Measurements from ENCODE around the gene C2. TPM values are rescaled to one million over a fixed set of nuclear protein-coding genes. Genes with fewer than 3 reads are reported as not detected.
"Not testable (repeated sequence)": the region's sequence is repeated elsewhere in the genome, so short reads cannot be mapped to it uniquely, and the experiment has no call there.

Gene C2
- total RNA-seq, 1 donor from 2014 or later = 8.4 TPM

DNA sequence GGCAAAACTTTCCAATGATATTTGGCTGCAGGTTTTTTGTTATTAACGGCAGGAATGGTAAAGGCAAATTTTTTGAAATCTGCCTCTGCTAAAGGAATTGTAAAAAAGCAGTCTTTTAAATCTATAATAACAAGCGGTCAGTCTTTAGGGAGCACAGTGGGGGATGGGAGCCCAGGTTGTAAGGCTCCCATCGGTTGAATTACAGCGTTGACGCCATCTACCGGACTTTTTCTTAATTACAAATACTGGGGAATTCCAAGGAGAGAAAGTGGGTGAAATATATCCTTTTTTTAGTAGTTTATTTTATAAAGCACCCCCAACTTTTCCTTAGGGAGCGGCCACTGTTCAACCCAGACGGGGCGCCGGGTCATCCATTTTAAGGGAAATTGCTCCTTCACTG is 61.8 kb downstream of the C2 start:
- H3K9me3 ChIP-seq (ENCODE audit: control insufficient read depth in 3 of 3, low read length in 3 of 3); H3K9ac ChIP-seq (ENCODE audit: low read depth in 1 of 3, low read length in 3 of 3); H3K36me3 ChIP-seq (ENCODE audit: control insufficient read depth in 3 of 3, insufficient read depth in 3 of 3, low read length in 3 of 3); H3K4me3 ChIP-seq (ENCODE audit: low read length in 3 of 3); H3K27me3 ChIP-seq (ENCODE audit: control insufficient read depth in 3 of 3, insufficient read depth in 3 of 3, low read length in 3 of 3); H3K27ac ChIP-seq (ENCODE audit: low read depth, low read length); H3K4me1 ChIP-seq (ENCODE audit: control insufficient read depth in 3 of 3, insufficient read depth in 3 of 3, low read length in 3 of 3): not testable (repeated sequence)

DNA sequence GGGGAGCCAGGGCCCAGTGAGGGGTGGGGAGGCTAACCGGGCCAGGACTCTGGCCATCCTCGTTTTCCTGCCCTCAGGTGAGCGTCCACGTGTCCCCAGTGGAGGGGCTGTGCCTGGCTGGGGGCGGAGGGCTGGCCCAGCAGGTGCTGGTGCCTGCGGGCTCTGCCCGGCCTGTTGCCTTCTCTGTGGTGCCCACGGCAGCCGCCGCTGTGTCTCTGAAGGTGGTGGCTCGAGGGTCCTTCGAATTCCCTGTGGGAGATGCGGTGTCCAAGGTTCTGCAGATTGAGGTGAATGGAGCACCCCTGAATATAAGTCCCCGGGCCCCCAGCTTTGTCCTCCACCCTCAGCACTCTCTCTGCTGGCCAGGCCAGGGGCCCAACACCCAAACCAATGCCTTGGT is 66.9 kb downstream of the C2 start:
- H3K27ac ChIP-seq (ENCODE audit: low read depth, low read length); H3K27me3 ChIP-seq (ENCODE audit: control insufficient read depth in 3 of 3, insufficient read depth in 3 of 3, low read length in 3 of 3); H3K4me3 ChIP-seq (ENCODE audit: low read length in 3 of 3); H3K9ac ChIP-seq (ENCODE audit: low read depth in 1 of 3, low read length in 3 of 3); H3K4me1 ChIP-seq (ENCODE audit: control insufficient read depth in 3 of 3, insufficient read depth in 3 of 3, low read length in 3 of 3); H3K9me3 ChIP-seq (ENCODE audit: control insufficient read depth in 3 of 3, low read length in 3 of 3); H3K36me3 ChIP-seq (ENCODE audit: control insufficient read depth in 3 of 3, insufficient read depth in 3 of 3, low read length in 3 of 3): not testable (repeated sequence)

Small RNAs within 50 kb of the gene (small RNA-seq; reads per million reads assigned to genes)
- not detected for gene AL645922.1

Other genes starting within 250 kb of the C2 start
- not detected for gene LY6G5C, start 246.7 kb upstream of the C2 start, total RNA-seq
- gene ABHD16A, start 224.4 kb upstream of the C2 start, total RNA-seq = 50.1 TPM
- gene LY6G6F, start 220.9 kb upstream of the C2 start, total RNA-seq = not detected
- not detected for gene LY6G6D, start 212.4 kb upstream of the C2 start, total RNA-seq
- not detected for gene LY6G6C, start 206.0 kb upstream of the C2 start, total RNA-seq
- 0.52 TPM for gene MPIG6B, start 204.3 kb upstream of the C2 start, total RNA-seq
- gene DDAH2, start 198.4 kb upstream of the C2 start, total RNA-seq = 73.1 TPM
- 152 TPM for gene CLIC1, start 191.2 kb upstream of the C2 start, total RNA-seq
- 3.1 TPM for gene MSH5, start 187.7 kb upstream of the C2 start, total RNA-seq
- gene SAPCD1, start 165.1 kb upstream of the C2 start, total RNA-seq = 1.0 TPM
- gene VWA7, start 150.4 kb upstream of the C2 start, total RNA-seq = 1.0 TPM
- gene VARS1, start 132.0 kb upstream of the C2 start, total RNA-seq = 42.3 TPM
- 45.9 TPM for gene LSM2, start 120.8 kb upstream of the C2 start, total RNA-seq
- 5.2 TPM for gene HSPA1L, start 112.4 kb upstream of the C2 start, total RNA-seq
- 133 TPM for gene HSPA1A, start 112.2 kb upstream of the C2 start, total RNA-seq
- gene HSPA1B, start 100.0 kb upstream of the C2 start, total RNA-seq = 117 TPM
- gene NEU1, start 64.9 kb upstream of the C2 start, total RNA-seq = 23.0 TPM
- gene SLC44A4, start 48.7 kb upstream of the C2 start, total RNA-seq = 0.52 TPM
- gene EHMT2, start 30.0 kb upstream of the C2 start, total RNA-seq = 24.0 TPM
- 6.3 TPM for gene ZBTB12, start 25.6 kb upstream of the C2 start, total RNA-seq
- gene CFB, start 18.4 kb downstream of the C2 start, total RNA-seq = 3.7 TPM
- gene NELFE, start 31.3 kb downstream of the C2 start, total RNA-seq = 61.6 TPM
- 25.1 TPM for gene SKIC2, start 31.5 kb downstream of the C2 start, total RNA-seq
- 4.7 TPM for gene DXO, start 44.4 kb downstream of the C2 start, total RNA-seq
- gene C4A, start 54.3 kb downstream of the C2 start, total RNA-seq = 14.1 TPM
- 18.3 TPM for gene C4B, start 87.1 kb downstream of the C2 start, total RNA-seq
- gene CYP21A2, start 110.7 kb downstream of the C2 start, total RNA-seq = not detected
- gene TNXB, start 181.6 kb downstream of the C2 start, total RNA-seq = 130 TPM
- gene ATF6B, start 200.5 kb downstream of the C2 start, total RNA-seq = 14.1 TPM
- 5.7 TPM for gene FKBPL, start 202.6 kb downstream of the C2 start, total RNA-seq
- not detected for gene PRRT1, start 224.2 kb downstream of the C2 start, total RNA-seq
- 31.3 TPM for gene PPT2, start 226.4 kb downstream of the C2 start, total RNA-seq
- 14.6 TPM for gene EGFL8, start 236.9 kb downstream of the C2 start, total RNA-seq
- 8.4 TPM for gene AGPAT1, start 248.4 kb downstream of the C2 start, total RNA-seq

Measured in skeletal muscle tissue (tissue), 5 donors.